Neural progenitor cell (in vitro differentiated cells): Measurements from ENCODE around the gene ROR2. TPM values are rescaled to one million over a fixed set of nuclear protein-coding genes. Genes with fewer than 3 reads are reported as not detected.
A peak's percentile ranks its signal among the peaks of the same experiment; 100 is the strongest.

Experiments used
- DNase-seq: peaks from one replicate; pipeline ENCODE4 v3.0.0-alpha.2; 2016; ENCODE audit warnings: low spot score
- H2AFZ ChIP-seq: fragments of 200-600 bp; sonication (generic); replicated peaks from 2 replicates; pipeline ENCODE4 v1.6.1; 2016; ENCODE audit warnings: antibody characterized with exemption
- H3F3A ChIP-seq: fragments of 200-600 bp; sonication (generic); 2 replicates; pipeline ENCODE4 v1.6.1; 2016; ENCODE audit warnings: antibody characterized with exemption, low read depth
- H3K27ac ChIP-seq: fragments of 200-600 bp; sonication (generic); 2 replicates; pipeline ENCODE4 v1.5.1; 2016; ENCODE audit warnings: mild to moderate bottlenecking
- H3K27me3 ChIP-seq: fragments of 200-600 bp; sonication (generic); 2 replicates; pipeline ENCODE4 v1.6.1; 2016; ENCODE audit warnings: mild to moderate bottlenecking, moderate library complexity
- H3K36me3 ChIP-seq: fragments of 200-600 bp; sonication (generic); 2 replicates; pipeline ENCODE4 v1.5.1; 2016
- H3K4me1 ChIP-seq: fragments of 200-600 bp; sonication (generic); 2 replicates; pipeline ENCODE4 v1.6.1; 2016; ENCODE audit warnings: mixed run types
- H3K4me2 ChIP-seq: fragments of 200-600 bp; sonication (generic); 2 replicates; pipeline ENCODE4 v1.6.1; 2016
- H3K4me3 ChIP-seq: fragments of 200-600 bp; sonication (generic); 2 replicates; pipeline ENCODE4 v1.5.1; 2016
- H3K79me2 ChIP-seq: fragments of 200-600 bp; sonication (generic); 2 replicates; pipeline ENCODE4 v1.6.1; 2016; ENCODE audit warnings: low read depth
- H3K9ac ChIP-seq: fragments of 200-600 bp; sonication (generic); 2 replicates; pipeline ENCODE4 v1.6.1; 2016
- H3K9me3 ChIP-seq: fragments of 200-600 bp; sonication (generic); 2 replicates; pipeline ENCODE4 v1.5.1; 2016; ENCODE audit warnings: low read depth
- H4K20me1 ChIP-seq: fragments of 200-600 bp; sonication (generic); 2 replicates; pipeline ENCODE4 v1.6.1; 2016; ENCODE audit warnings: low read depth
- H3K27ac Mint-ChIP-seq: 3 replicates; pipeline ENCODE4 v1.8.0; 2021; ENCODE audit warnings: mixed read lengths
- H3K27me3 Mint-ChIP-seq: 2 replicates; pipeline ENCODE4 v1.8.0; 2022; ENCODE audit warnings: low read depth, mild to moderate bottlenecking, inconsistent platforms, moderate library complexity, mixed read lengths; ENCODE audit not compliant: insufficient read depth
- H3K36me3 Mint-ChIP-seq: 3 replicates; pipeline ENCODE4 v1.8.0; 2021; ENCODE audit warnings: mixed read lengths
- H3K4me1 Mint-ChIP-seq: 3 replicates; pipeline ENCODE4 v1.8.0; 2021; ENCODE audit warnings: mixed read lengths
- H3K4me3 Mint-ChIP-seq: 3 replicates; pipeline ENCODE4 v1.8.0; 2021; ENCODE audit warnings: mild to moderate bottlenecking, moderate library complexity, mixed read lengths
- H3K9me3 Mint-ChIP-seq: 3 replicates; pipeline ENCODE4 v1.8.0; 2020; ENCODE audit warnings: mixed read lengths
- EZH2 ChIP-seq: fragments of 200-600 bp; sonication (generic); IDR thresholded peaks from 2 replicates; pipeline ENCODE4 v1.6.1; 2017; ENCODE audit warnings: antibody characterized with exemption, mild to moderate bottlenecking, moderate library complexity
- EZH2phosphoT487 ChIP-seq: fragments of 200-600 bp; sonication (generic); IDR thresholded peaks from 2 replicates; pipeline ENCODE4 v1.6.1; 2017; ENCODE audit warnings: antibody characterized with exemption
- total RNA-seq: library from RNA; depleted of rRNA; stranded (reverse); fragments of >200 nt; gene quantifications from 2 replicates; pipeline ENCODE4 v1.2.3, GENCODE V29; 2015; ENCODE audit warnings: low replicate concordance
- TF ChIP-seq, protein P1 (sequence below): fragments of 200-600 bp; sonication (generic); IDR thresholded peaks from 2 replicates; pipeline ENCODE4 v1.5.1; 2017; ENCODE audit warnings: antibody characterized with exemption, mild to moderate bottlenecking

Gene ROR2
- total RNA-seq, 1 donor from 2014 or later: 20.1 TPM

- H4K20me1 ChIP-seq: peaks cover 54% of the 10 kb centered on the region
- H3K4me3 ChIP-seq: peak overlapping the region; percentile 70
- H3K27ac ChIP-seq: no peak overlapping the region
- H3K4me1 ChIP-seq: peaks cover 38% of the 10 kb centered on the region
- TF ChIP-seq EZH2: no peak
- TF ChIP-seq, protein P1, sequence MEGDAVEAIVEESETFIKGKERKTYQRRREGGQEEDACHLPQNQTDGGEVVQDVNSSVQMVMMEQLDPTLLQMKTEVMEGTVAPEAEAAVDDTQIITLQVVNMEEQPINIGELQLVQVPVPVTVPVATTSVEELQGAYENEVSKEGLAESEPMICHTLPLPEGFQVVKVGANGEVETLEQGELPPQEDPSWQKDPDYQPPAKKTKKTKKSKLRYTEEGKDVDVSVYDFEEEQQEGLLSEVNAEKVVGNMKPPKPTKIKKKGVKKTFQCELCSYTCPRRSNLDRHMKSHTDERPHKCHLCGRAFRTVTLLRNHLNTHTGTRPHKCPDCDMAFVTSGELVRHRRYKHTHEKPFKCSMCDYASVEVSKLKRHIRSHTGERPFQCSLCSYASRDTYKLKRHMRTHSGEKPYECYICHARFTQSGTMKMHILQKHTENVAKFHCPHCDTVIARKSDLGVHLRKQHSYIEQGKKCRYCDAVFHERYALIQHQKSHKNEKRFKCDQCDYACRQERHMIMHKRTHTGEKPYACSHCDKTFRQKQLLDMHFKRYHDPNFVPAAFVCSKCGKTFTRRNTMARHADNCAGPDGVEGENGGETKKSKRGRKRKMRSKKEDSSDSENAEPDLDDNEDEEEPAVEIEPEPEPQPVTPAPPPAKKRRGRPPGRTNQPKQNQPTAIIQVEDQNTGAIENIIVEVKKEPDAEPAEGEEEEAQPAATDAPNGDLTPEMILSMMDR: no peak
- no peak for TF ChIP-seq EZH2phosphoT487
- peak overlapping the region; percentile 97 for H3K4me2 ChIP-seq
- H3F3A ChIP-seq: peaks cover 27% of the 10 kb centered on the region
- no peaks in the 10 kb centered on the region for H3K36me3 ChIP-seq
- peak overlapping the region; percentile 68 for H3K4me3 Mint-ChIP-seq
- peaks cover 15% of the 10 kb centered on the region for H3K9me3 Mint-ChIP-seq
- peaks cover 81% of the 10 kb centered on the region for H3K79me2 ChIP-seq
- no peak overlapping the region for H3K27ac Mint-ChIP-seq
- no peaks in the 10 kb centered on the region for H3K9me3 ChIP-seq
- peaks cover 39% of the 10 kb centered on the region for H3K4me1 Mint-ChIP-seq
- DNase-seq: peak; percentile 21
- peaks cover 6% of the 10 kb centered on the region for H3K27me3 Mint-ChIP-seq
- H3K36me3 Mint-ChIP-seq: peaks cover 15% of the 10 kb centered on the region
- no peak overlapping the region for H3K9ac ChIP-seq
- peaks cover 16% of the 10 kb centered on the region for H3K27me3 ChIP-seq
- no peak overlapping the region for H2AFZ ChIP-seq
Measured at GRCh38 chr9:91946653-91947488, 3.2 kb downstream of the ROR2 start.

DNA sequence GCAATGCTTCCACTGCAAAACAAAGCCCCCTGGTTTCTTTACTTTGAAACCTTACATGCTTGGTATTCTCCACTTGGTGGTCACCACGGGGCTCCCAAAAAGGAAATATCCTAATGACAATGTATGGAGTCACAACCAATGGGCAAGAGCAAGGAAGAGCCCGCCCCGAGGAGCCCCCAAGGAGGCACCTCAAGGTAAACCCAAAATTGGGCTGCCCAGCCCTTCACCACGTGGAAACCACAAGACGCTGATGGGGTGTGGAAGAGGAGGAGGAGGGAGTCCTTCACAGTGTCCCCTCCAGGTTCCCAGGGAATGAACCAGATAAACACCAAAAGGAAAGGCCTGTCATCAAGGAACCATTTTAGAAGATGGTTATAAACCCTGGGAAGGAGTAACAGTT is 3.8 kb downstream of the ROR2 start:
- peaks cover 21% of the 10 kb centered on the region for H3K36me3 Mint-ChIP-seq
- peaks cover 38% of the 10 kb centered on the region for H3K4me1 ChIP-seq
- H3K27ac ChIP-seq: no peak overlapping the region
- H3K27me3 Mint-ChIP-seq: peaks cover 6% of the 10 kb centered on the region
- no peak overlapping the region for H3K27ac Mint-ChIP-seq
- peaks cover 39% of the 10 kb centered on the region for H3K4me1 Mint-ChIP-seq
- no peaks in the 10 kb centered on the region for H3K36me3 ChIP-seq
- H3K79me2 ChIP-seq: peaks cover 88% of the 10 kb centered on the region
- H3F3A ChIP-seq: peaks cover 28% of the 10 kb centered on the region
- no peak overlapping the region for H2AFZ ChIP-seq
- peak overlapping the region; percentile 58 for H3K4me3 Mint-ChIP-seq
- peaks cover 10% of the 10 kb centered on the region for H3K27me3 ChIP-seq
- no peaks in the 10 kb centered on the region for H3K9me3 ChIP-seq
- DNase-seq: no peak
- peak overlapping the region; percentile 97 for H3K4me2 ChIP-seq
- no peak for TF ChIP-seq EZH2
- TF ChIP-seq EZH2phosphoT487: no peak
- TF ChIP-seq, protein P1: no peak
- peak overlapping the region; percentile 0 for H3K4me3 ChIP-seq
- H3K9ac ChIP-seq: no peak overlapping the region
- peaks cover 19% of the 10 kb centered on the region for H3K9me3 Mint-ChIP-seq
- peaks cover 54% of the 10 kb centered on the region for H4K20me1 ChIP-seq

GRCh38 chr9:91945277-91946085 is 4.5 kb downstream of the ROR2 start:
- Mint-ChIP-seq H3K9me3 (peaks cover 19% of the 10 kb centered on the region), H3K27ac (no peak overlapping the region), H3K4me3 (no peak overlapping the region), H3K36me3 (peaks cover 22% of the 10 kb centered on the region), H3K27me3 (peaks cover 6% of the 10 kb centered on the region), H3K4me1 (peaks cover 33% of the 10 kb centered on the region)
- Histone ChIP-seq H4K20me1 (peaks cover 58% of the 10 kb centered on the region), H3K4me3 (peak overlapping the region; percentile 0), H3K79me2 (peaks cover 94% of the 10 kb centered on the region), H3K27ac (no peak overlapping the region), H3K36me3 (no peaks in the 10 kb centered on the region), H3K9ac (no peak overlapping the region), H3F3A (peaks cover 32% of the 10 kb centered on the region), H3K4me2 (peak overlapping the region; percentile 97), H3K4me1 (peaks cover 39% of the 10 kb centered on the region), H2AFZ (no peak overlapping the region), H3K27me3 (peaks cover 2% of the 10 kb centered on the region), H3K9me3 (no peaks in the 10 kb centered on the region)
- DNase-seq: peak; percentile 58
- no peak for TF ChIP-seq EZH2
- TF ChIP-seq EZH2phosphoT487: no peak
